Right atrium auricular region (tissue), 2 donors: Measurements from ENCODE around the gene TBCD. TPM values are rescaled to one million over a fixed set of nuclear protein-coding genes. Genes with fewer than 3 reads are reported as not detected.
A peak's percentile ranks its signal among the peaks of the same experiment; 100 is the strongest.
"Not testable (repeated sequence)": the region's sequence is repeated elsewhere in the genome, so short reads cannot be mapped to it uniquely, and the experiment has no call there.

ENCODE experiments used
- DNase-seq: peaks from one replicate; pipeline ENCODE4 v3.0.0-alpha.2; 2019; ENCODE audit warnings: low spot score
- H3K27ac ChIP-seq, 2 donors: fragments of 200-600 bp; sonication (generic); 1 replicate in 1 of 2; 2 replicates in 1 of 2; pipeline ENCODE4 v1.5.1; 2016 to 2019
- H3K27me3 ChIP-seq, 2 donors: fragments of 200-600 bp; sonication (generic); one replicate each; pipeline versions ENCODE4 v1.5.1 to v1.6.0; 2017 to 2019
- H3K36me3 ChIP-seq: fragments of 200-600 bp; sonication (generic); one replicate; pipeline ENCODE4 v1.5.1; 2016
- H3K4me1 ChIP-seq, 2 donors: fragments of 200-600 bp; sonication (generic); one replicate each; pipeline versions ENCODE4 v1.5.1 to v1.6.0; 2017 to 2019
- H3K4me3 ChIP-seq, 2 donors: fragments of 200-600 bp; sonication (generic); 1 replicate in 1 of 2; 2 replicates in 1 of 2; pipeline ENCODE4 v1.5.1; 2017 to 2019; ENCODE audit warnings: mild to moderate bottlenecking in 1 of 2, moderate library complexity in 1 of 2
- H3K9me3 ChIP-seq, 2 donors: fragments of 200-600 bp; sonication (generic); one replicate each; pipeline ENCODE4 v1.5.1; 2019
- total RNA-seq, 2 donors: library from RNA; depleted of rRNA; stranded (reverse); fragments of >200 nt; gene quantifications; one replicate each; pipeline ENCODE4 v1.1.0, GENCODE V29; 2016
- TF ChIP-seq, protein P1 (sequence below), 2 donors: fragments of 200-600 bp; sonication (generic); IDR thresholded peaks; one replicate each; pipeline ENCODE4 v1.5.1; 2019; ENCODE audit warnings: antibody characterized with exemption in 2 of 2

The TBCD gene
- total RNA-seq, 2 donors from 2014 or later, result 19.4 to 29.6 TPM

DNA sequence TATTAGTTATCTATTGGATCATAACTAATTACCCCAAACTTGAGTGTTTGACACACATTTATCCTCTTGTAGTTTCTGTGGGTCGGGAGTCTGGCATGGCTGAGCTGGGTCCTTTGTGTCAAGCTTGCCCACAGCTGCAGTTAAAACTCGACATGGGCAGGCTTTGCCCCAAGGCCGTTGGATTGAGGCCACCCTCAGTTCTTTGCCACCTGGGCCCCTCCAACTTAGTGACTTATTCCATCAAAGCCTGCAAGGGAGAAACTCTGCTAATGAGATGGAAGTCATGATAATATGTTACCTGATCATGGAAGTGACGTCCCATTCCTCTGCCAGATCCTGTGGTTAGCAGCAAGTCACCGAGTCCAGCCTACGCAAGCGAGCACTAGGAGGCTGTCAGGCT is 17.2 kb downstream of the TBCD start:
- Histone ChIP-seq H3K27ac (no peak overlapping the region), H3K27me3 (no peaks in the 10 kb centered on the region), H3K4me3 (no peak overlapping the region), H3K4me1 (no peaks in the 10 kb centered on the region), H3K9me3 (no peaks in the 10 kb centered on the region), H3K36me3 (peaks cover 49% of the 10 kb centered on the region)
- no peak for DNase-seq
- TF ChIP-seq, protein P1, sequence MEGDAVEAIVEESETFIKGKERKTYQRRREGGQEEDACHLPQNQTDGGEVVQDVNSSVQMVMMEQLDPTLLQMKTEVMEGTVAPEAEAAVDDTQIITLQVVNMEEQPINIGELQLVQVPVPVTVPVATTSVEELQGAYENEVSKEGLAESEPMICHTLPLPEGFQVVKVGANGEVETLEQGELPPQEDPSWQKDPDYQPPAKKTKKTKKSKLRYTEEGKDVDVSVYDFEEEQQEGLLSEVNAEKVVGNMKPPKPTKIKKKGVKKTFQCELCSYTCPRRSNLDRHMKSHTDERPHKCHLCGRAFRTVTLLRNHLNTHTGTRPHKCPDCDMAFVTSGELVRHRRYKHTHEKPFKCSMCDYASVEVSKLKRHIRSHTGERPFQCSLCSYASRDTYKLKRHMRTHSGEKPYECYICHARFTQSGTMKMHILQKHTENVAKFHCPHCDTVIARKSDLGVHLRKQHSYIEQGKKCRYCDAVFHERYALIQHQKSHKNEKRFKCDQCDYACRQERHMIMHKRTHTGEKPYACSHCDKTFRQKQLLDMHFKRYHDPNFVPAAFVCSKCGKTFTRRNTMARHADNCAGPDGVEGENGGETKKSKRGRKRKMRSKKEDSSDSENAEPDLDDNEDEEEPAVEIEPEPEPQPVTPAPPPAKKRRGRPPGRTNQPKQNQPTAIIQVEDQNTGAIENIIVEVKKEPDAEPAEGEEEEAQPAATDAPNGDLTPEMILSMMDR (IDR thresholded peaks at IDR 0.05), result no peak

DNA sequence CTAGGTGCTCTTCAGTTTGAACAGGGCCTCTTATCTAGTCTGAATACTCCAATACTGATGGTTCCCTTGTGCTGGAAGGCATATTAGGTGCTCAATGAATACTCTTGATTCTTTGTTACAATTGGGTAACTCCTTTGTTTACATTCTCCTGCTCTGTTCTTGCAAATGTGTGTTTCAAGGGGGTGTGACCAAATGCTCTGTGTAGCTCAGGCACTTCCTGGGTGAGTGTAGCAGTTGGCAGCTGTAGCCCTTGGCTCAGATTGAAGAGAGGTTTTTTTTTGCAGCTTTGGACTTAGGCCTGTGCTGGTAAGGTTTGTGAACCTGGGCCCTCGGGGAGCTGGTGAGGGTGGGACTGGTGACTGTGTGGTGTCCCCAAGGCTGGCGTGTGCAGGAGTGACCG is 20.2 kb downstream of the TBCD start:
- TF ChIP-seq, protein P1 (IDR thresholded peaks at IDR 0.05), result no peak
- peaks cover 38% of the 10 kb centered on the region for H3K36me3 ChIP-seq
- no peaks in the 10 kb centered on the region for H3K9me3 ChIP-seq
- H3K27me3 ChIP-seq, result no peaks in the 10 kb centered on the region
- H3K4me3 ChIP-seq, result no peak overlapping the region
- H3K27ac ChIP-seq, result no peak overlapping the region
- H3K4me1 ChIP-seq, result peaks cover 0 to 8% of the 10 kb centered on the region in 2 donors
- DNase-seq, result no peak

DNA sequence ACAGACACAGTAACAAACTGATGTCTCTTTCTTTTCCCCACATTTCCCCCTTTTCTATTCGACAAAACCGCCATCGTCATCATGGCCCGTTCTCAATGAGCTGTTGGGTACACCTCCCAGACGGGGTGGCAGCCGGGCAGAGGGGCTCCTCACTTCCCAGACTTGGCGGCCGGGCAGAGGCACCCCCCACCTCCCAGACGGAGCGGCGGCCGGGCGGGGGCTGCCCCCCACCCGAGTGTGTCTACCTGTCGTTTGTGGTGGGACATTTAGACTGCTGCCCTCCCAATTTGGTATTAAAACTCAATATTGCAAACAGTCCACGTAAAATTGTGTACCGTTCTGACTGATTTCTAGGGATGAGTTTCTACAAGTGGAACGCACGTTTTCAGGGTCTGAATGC is 22.6 kb downstream of the TBCD start:
- H3K4me1 ChIP-seq, H3K4me3 ChIP-seq, H3K27me3 ChIP-seq, H3K27ac ChIP-seq, H3K9me3 ChIP-seq, DNase-seq: not testable (repeated sequence)
- H3K36me3 ChIP-seq, result peaks cover 23% of the 10 kb centered on the region

DNA sequence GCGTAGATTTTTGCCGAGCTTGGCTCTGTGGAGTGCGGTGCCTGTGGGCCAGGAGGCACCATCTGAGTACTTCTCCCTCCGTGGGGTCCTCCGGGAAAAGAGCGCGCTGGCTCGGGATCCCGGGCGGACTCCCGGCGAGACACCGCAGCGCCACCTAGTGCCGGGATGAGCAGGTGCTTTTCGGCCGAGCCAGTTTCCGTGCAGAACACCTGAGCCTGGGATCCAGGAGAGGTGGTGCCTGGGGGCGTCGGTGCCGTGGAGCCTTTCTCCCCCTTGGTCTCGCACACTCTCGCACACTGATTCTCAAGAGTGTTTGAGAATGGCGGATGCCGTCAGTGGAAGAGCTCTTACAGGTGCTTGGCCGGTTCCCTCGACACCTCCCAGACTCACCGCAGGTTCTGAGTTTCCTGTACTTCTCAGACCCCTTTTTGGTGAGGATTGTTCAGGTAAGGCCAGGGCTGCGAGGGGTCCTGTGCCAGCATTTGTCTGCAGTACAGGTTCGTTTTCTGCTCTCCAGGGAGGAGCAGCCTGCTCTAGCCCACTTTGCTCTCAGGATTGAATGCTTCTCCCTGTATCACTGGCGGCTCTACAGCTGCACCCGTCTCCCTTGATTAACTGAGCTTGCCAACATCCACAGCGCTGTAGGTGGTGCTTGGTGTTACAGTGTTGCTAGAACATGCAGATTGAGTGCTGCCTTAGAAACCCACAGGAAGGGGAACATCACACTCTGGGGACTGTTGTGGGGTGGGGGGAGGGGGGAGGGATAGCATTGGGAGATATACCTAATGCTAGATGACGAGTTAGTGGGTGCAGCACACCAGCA is 23.3 kb downstream of the TBCD start:
- H3K27me3 ChIP-seq, result no peaks in the 10 kb centered on the region
- TF ChIP-seq, protein P1 (IDR thresholded peaks at IDR 0.05), result peak; percentile 84 to 88
- H3K27ac ChIP-seq, result no peak overlapping the region
- DNase-seq, result no peak
- peaks cover 0 to 8% of the 10 kb centered on the region in 2 donors for H3K4me1 ChIP-seq
- no peaks in the 10 kb centered on the region for H3K9me3 ChIP-seq
- peaks cover 15% of the 10 kb centered on the region for H3K36me3 ChIP-seq
- no peak overlapping the region for H3K4me3 ChIP-seq

DNA sequence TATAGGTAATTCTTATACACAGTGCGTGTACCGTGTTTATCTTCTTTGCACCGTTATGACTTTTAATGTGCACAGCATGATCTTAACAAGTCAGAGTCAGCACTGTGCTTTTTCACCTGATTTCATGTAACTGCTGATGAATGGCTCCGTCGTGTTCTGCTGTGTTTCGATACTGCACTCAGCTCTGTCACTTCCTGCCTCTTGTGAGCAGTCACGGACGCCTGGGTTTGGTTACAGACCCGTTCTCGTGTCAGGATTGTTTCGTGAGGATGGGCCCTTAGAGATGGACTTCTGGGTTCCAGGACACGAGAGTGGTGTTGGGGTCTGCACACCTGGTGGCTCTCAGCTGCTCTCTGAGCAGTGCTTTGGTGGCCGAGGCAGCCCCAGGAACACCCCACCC is 24.6 kb downstream of the TBCD start:
- TF ChIP-seq, protein P1 (IDR thresholded peaks at IDR 0.05), result no peak
- no peaks in the 10 kb centered on the region for H3K27me3 ChIP-seq
- H3K4me1 ChIP-seq, result peaks cover 0 to 8% of the 10 kb centered on the region in 2 donors
- peaks cover 15% of the 10 kb centered on the region for H3K36me3 ChIP-seq
- no peaks in the 10 kb centered on the region for H3K9me3 ChIP-seq
- no peak overlapping the region for H3K27ac ChIP-seq
- no peak overlapping the region for H3K4me3 ChIP-seq
- no peak for DNase-seq

DNA sequence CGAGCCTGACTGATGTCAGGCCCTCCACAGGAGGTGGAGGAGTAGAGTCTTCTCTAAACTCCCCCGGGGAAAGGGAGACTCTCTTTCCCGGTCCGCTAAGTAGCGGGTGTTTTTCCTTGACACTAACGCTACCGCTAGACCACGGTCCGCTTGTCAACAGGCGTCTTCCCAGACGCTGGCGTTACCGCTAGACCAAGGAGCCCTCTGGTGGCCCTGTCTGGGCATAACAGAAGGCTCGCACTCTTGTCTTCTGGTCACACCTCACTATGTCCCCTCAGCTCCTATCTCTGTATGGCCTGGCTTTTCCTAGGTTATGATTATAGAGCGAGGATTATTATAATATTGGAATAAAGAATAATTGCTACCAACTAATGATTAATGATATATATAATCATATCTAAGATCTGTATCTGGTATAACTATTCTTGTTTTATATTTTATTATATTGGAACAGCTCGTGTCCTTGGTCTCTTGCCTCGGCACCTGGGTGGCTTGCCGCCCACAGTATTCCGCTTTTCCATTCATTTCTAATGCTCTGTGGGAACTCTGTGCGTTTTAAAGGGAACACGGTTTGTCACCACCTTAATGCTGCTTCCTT is 26.0 kb downstream of the TBCD start:
- H3K36me3 ChIP-seq, result peaks cover 11% of the 10 kb centered on the region
- H3K27ac ChIP-seq, H3K9me3 ChIP-seq, H3K4me3 ChIP-seq, H3K4me1 ChIP-seq, DNase-seq, H3K27me3 ChIP-seq: not testable (repeated sequence)
- TF ChIP-seq, protein P1 (IDR thresholded peaks at IDR 0.05), result peak; percentile 26 to 46
